GM23338 (cell line): ENCODE measurements around the gene SMAD3. TPM values are rescaled to one million over a fixed set of nuclear protein-coding genes. Genes with fewer than 3 reads are reported as not detected.

ENCODE experiments used
- ATAC-seq: fragments of 200-7000 bp; cut with Tn5 transposase; 3 replicates; pipeline ENCODE4 v1.9.1; 2020
- DNase-seq: peaks from one replicate; pipeline ENCODE4 v3.0.0-alpha.2; 2015; ENCODE audit warnings: low spot score
- H2AFZ ChIP-seq: fragments of 200-600 bp; sonication (generic); 2 replicates; pipeline ENCODE4 v1.8.0; 2016; ENCODE audit warnings: antibody characterized with exemption, mild to moderate bottlenecking, moderate library complexity
- H3F3A ChIP-seq: fragments of 200-600 bp; sonication (generic); replicated peaks from 2 replicates; pipeline ENCODE4 v1.8.0; 2017; ENCODE audit warnings: antibody characterized with exemption, mixed run types, low read depth
- H3K27ac ChIP-seq: fragments of 200-600 bp; sonication (generic); 2 replicates; pipeline ENCODE4 v1.6.1; 2016; ENCODE audit warnings: low read depth
- H3K27me3 ChIP-seq: fragments of 200-600 bp; sonication (generic); 2 replicates; pipeline ENCODE4 v1.8.0; 2016; ENCODE audit warnings: mild to moderate bottlenecking, mixed run types, moderate library complexity; ENCODE audit not compliant: insufficient read depth
- H3K36me3 ChIP-seq: fragments of 200-600 bp; sonication (generic); 2 replicates; pipeline ENCODE4 v1.8.0; 2016; ENCODE audit warnings: mild to moderate bottlenecking; ENCODE audit not compliant: insufficient read depth
- H3K4me1 ChIP-seq: fragments of 200-600 bp; sonication (generic); 2 replicates; pipeline ENCODE4 v1.8.0; 2016; ENCODE audit warnings: mild to moderate bottlenecking, moderate library complexity; ENCODE audit not compliant: insufficient read depth
- H3K4me2 ChIP-seq: fragments of 200-600 bp; sonication (generic); 2 replicates; pipeline ENCODE4 v1.7.1; 2017; ENCODE audit warnings: mixed run types
- H3K4me3 ChIP-seq: fragments of 200-600 bp; sonication (generic); 2 replicates; pipeline ENCODE4 v1.6.1; 2016; ENCODE audit warnings: mixed run types
- H3K79me2 ChIP-seq: fragments of 200-600 bp; sonication (generic); replicated peaks from 2 replicates; pipeline ENCODE4 v1.8.0; 2017; ENCODE audit warnings: mild to moderate bottlenecking; ENCODE audit not compliant: insufficient read depth
- H3K9me2 ChIP-seq: fragments of 200-600 bp; sonication (generic); 2 replicates; pipeline ENCODE4 v1.8.0; 2017; ENCODE audit not compliant: insufficient read depth
- H4K20me1 ChIP-seq: fragments of 200-600 bp; sonication (generic); replicated peaks from 2 replicates; pipeline ENCODE4 v1.8.0; 2017; ENCODE audit warnings: mild to moderate bottlenecking; ENCODE audit not compliant: insufficient read depth
- H3K27ac Mint-ChIP-seq: 2 replicates; pipeline ENCODE4 v1.8.0; 2020; ENCODE audit warnings: inconsistent platforms, mild to moderate bottlenecking, moderate library complexity, mixed read lengths
- H3K27me3 Mint-ChIP-seq: 3 replicates; pipeline ENCODE4 v1.8.0; 2022; ENCODE audit warnings: low read depth, mild to moderate bottlenecking, moderate library complexity, mixed read lengths, inconsistent platforms; ENCODE audit not compliant: insufficient read depth, poor library complexity
- H3K36me3 Mint-ChIP-seq: 3 replicates; pipeline ENCODE4 v1.8.0; 2021; ENCODE audit warnings: low read depth, mild to moderate bottlenecking, inconsistent platforms, moderate library complexity, mixed read lengths
- H3K4me1 Mint-ChIP-seq: 3 replicates; pipeline ENCODE4 v1.8.0; 2020; ENCODE audit warnings: mild to moderate bottlenecking, inconsistent platforms, mixed read lengths
- H3K4me3 Mint-ChIP-seq: 3 replicates; pipeline ENCODE4 v1.8.0; 2021; ENCODE audit warnings: moderate library complexity, mild to moderate bottlenecking, inconsistent platforms, mixed read lengths
- H3K9me3 Mint-ChIP-seq: 3 replicates; pipeline ENCODE4 v1.8.0; 2020; ENCODE audit warnings: moderate library complexity, mild to moderate bottlenecking, inconsistent platforms, mixed read lengths
- CREB1 ChIP-seq: fragments of 250-450 bp; sonication (Bioruptor Pico); IDR thresholded peaks from 2 replicates; pipeline ENCODE4 v1.5.0; 2020; ENCODE audit warnings: low read depth, mild to moderate bottlenecking, moderate library complexity
- EZH2 ChIP-seq: fragments of 200-600 bp; sonication (generic); IDR thresholded peaks from one replicate; pipeline ENCODE4 v1.8.0; 2017; ENCODE audit warnings: antibody characterized with exemption, mild to moderate bottlenecking, low read depth; ENCODE audit not compliant: unreplicated experiment
- JUNB ChIP-seq: IDR thresholded peaks from one replicate; pipeline ENCODE4 v1.6.1; 2016; ENCODE audit warnings: antibody characterized with exemption; ENCODE audit not compliant: unreplicated experiment
- NANOG ChIP-seq: IDR thresholded peaks from 2 replicates; pipeline ENCODE4 v1.6.1; 2016; ENCODE audit warnings: antibody characterized with exemption, borderline replicate concordance
- POLR2AphosphoS5 ChIP-seq: IDR thresholded peaks from 2 replicates; pipeline ENCODE4 v1.6.1; 2016; ENCODE audit warnings: antibody characterized with exemption, low read depth
- STAT1 ChIP-seq: IDR thresholded peaks from one replicate; pipeline ENCODE4 v1.6.1; 2016; ENCODE audit warnings: antibody characterized with exemption; ENCODE audit not compliant: unreplicated experiment
- ZNF114 ChIP-seq: fragments of 250-450 bp; sonication (Bioruptor Pico); IDR thresholded peaks from 2 replicates; pipeline ENCODE4 v1.5.0; 2020; ENCODE audit warnings: mild to moderate bottlenecking, moderate library complexity
- ZNF331 ChIP-seq: fragments of 250-450 bp; sonication (Bioruptor Pico); IDR thresholded peaks from 2 replicates; pipeline ENCODE4 v1.5.0; 2020; ENCODE audit warnings: low read depth, mild to moderate bottlenecking, moderate library complexity
- ZNF462 ChIP-seq: fragments of 250-450 bp; sonication (Bioruptor Pico); IDR thresholded peaks from 2 replicates; pipeline ENCODE4 v1.5.0; 2020; ENCODE audit warnings: mild to moderate bottlenecking, moderate library complexity
- polyA plus RNA-seq: library from polyadenylated mRNA; unstranded; fragments of >200 nt; fragmentation: Nextera tagmentation; extraction: Ambion mirVana; gene quantifications from 2 replicates; pipeline ENCODE4 v1.2.1, GENCODE V29; 2016
- total RNA-seq: library from RNA; depleted of rRNA; stranded (reverse); fragments of >200 nt; shearing (Covaris generic); gene quantifications from 2 replicates; pipeline ENCODE4 v1.2.3, GENCODE V29; 2014
- TF ChIP-seq, protein P1 (sequence below): IDR thresholded peaks from 2 replicates; pipeline ENCODE4 v1.6.1; 2016; ENCODE audit warnings: antibody characterized with exemption

SMAD3 gene
- total and polyA plus RNA-seq, 2 experiments from 2014 or later = 4.9 to 11.6 TPM

DNA sequence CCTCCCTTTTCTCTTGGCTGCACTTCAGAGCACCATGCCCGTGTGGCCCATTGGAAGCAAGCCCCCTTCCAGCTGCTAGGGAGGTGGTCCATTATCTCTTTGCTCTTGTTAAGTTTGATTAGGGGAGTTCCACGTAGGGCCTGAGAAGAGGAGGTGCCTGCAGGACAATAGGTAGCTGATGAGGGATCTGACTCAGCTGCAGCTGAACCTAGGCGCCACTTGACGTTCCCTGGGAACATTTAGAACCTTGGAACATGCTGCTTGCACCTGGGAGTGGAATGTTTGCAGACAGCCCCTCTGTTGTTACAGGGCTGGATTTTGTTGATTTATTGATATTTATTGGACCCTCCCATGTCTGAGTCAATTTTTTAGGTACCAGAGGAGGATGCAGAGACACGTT is 4.7 kb downstream of the SMAD3 start (continued):
- no peak for TF ChIP-seq ZNF462
- no peak for TF ChIP-seq NANOG
- TF ChIP-seq STAT1 = no peak
- TF ChIP-seq, protein P1, sequence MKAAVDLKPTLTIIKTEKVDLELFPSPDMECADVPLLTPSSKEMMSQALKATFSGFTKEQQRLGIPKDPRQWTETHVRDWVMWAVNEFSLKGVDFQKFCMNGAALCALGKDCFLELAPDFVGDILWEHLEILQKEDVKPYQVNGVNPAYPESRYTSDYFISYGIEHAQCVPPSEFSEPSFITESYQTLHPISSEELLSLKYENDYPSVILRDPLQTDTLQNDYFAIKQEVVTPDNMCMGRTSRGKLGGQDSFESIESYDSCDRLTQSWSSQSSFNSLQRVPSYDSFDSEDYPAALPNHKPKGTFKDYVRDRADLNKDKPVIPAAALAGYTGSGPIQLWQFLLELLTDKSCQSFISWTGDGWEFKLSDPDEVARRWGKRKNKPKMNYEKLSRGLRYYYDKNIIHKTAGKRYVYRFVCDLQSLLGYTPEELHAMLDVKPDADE = no peak
- no peak for TF ChIP-seq CREB1 (CRISPR knock-in tag)

DNA sequence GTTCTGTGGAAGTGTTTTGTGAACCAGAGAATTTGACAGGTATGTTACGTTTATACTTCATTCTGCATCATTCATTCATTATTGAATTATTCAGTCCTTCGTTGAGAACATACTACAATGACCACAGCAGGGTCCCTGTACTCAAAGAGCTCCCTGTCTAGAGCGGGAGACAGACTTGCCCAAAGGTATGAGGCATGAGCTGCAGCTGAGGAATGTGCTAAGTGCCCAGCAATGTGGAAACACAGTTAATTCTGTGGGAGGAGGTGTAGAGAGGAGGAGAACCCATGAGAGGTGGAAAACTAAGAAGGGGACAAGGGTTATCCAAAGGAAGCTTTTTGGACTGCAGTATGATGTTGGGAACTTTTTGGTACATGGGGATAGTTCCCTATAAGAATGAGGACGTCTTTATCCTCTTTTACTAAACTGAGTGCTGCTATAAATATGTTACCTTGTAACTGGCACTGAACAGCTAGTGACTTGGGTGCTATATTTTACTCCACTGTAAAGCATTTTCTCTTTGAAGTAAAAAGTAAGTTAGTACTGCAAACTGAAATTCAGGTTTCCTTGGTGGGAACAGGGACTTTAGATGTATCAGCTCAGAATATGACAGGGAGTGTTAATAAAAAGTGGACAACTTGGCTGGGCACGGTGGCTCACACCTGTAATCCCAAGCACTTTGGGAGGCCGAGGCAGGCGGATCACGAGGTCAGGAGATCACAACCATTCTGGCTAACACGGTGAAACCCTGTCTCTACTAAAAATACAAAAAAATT is 5.7 kb downstream of the SMAD3 start:
- Mint-ChIP-seq H3K27me3 (peaks cover 31% of the 10 kb centered on the region), H3K27ac (no peak overlapping the region), H3K36me3 (peaks cover 2% of the 10 kb centered on the region; the same call in 1 of the 3 replicates), H3K9me3 (no peaks in the 10 kb centered on the region; the same call in 2 of the 3 replicates), H3K4me1 (peaks cover 48% of the 10 kb centered on the region), H3K4me3 (peak overlapping the region; percentile 4; the same call in 1 of the 3 replicates)
- Histone ChIP-seq H3K27ac (no peak overlapping the region), H3K27me3 (peaks cover 31% of the 10 kb centered on the region), H3K4me3 (no peak overlapping the region), H3K4me2 (no peak overlapping the region), H3K36me3 (no peaks in the 10 kb centered on the region), H3F3A (no peaks in the 10 kb centered on the region), H3K79me2 (peaks cover 67% of the 10 kb centered on the region), H4K20me1 (peaks cover 8% of the 10 kb centered on the region), H2AFZ (no peak overlapping the region), H3K9me2 (no peaks in the 10 kb centered on the region), H3K4me1 (peaks cover 36% of the 10 kb centered on the region)
- DNase-seq = peak; percentile 51
- peak; percentile 11; the same call in 2 of the 3 replicates for ATAC-seq
- TF ChIP-seq POLR2AphosphoS5 (no peak), ZNF114 (CRISPR knock-in tag) (no peak), NANOG (no peak), ZNF331 (CRISPR knock-in tag) (no peak), EZH2 (no peak), JUNB (no peak)
- TF ChIP-seq, protein P1 = no peak
